ENCODE results near the gene RBKS. TPM values are rescaled to one million over a fixed set of nuclear protein-coding genes. Genes with fewer than 3 reads are reported as not detected.
A peak's percentile ranks its signal among the peaks of the same experiment; 100 is the strongest.
"Not testable (repeated sequence)": the region's sequence is repeated elsewhere in the genome, so short reads cannot be mapped to it uniquely, and the experiment has no call there.

RBKS gene
- total RNA-seq, 4 donors from 2014 or later, result 2.1 to 12.3 (median 4.8) TPM

- no peak for TF ChIP-seq CTCF (IDR thresholded peaks at IDR 0.05)
- peak; percentile 90 for ATAC-seq (ENCODE audit: low FRiP score)
- DNase-seq (ENCODE audit: low spot score), result peak; percentile 91
These were observed 118.4 kb downstream of the RBKS start, which contains the start of gene MRPL33 for GRCh38 chr2:27771548-27772335. Gene MRPL33 (plus strand): TSS chr2:27771719. CDS start chr2:27771778, 59 bp downstream.

GRCh38 chr2:27771202-27771547 lies 119.0 kb downstream of the RBKS start:
- no peak for TF ChIP-seq CTCF (IDR thresholded peaks at IDR 0.05)
- DNase-seq (ENCODE audit: low spot score) (no peak), ATAC-seq (ENCODE audit: low FRiP score) (peak; percentile 11)

GRCh38 chr2:27766287-27766661 lies 123.9 kb downstream of the RBKS start:
- no peak for ATAC-seq (ENCODE audit: low FRiP score)
- DNase-seq (ENCODE audit: low spot score), result no peak
- TF ChIP-seq CTCF (IDR thresholded peaks at IDR 0.05), result no peak

GRCh38 chr2:27765621-27766286 lies 124.4 kb downstream of the RBKS start:
- DNase-seq (ENCODE audit: low spot score), result no peak
- TF ChIP-seq CTCF (IDR thresholded peaks at IDR 0.05), result no peak
- peak; percentile 68 for ATAC-seq (ENCODE audit: low FRiP score)

- not testable (repeated sequence) for ATAC-seq (ENCODE audit: low FRiP score); DNase-seq (ENCODE audit: low spot score)
These were observed 125.7 kb downstream of the RBKS start for GRCh38 chr2:27764526-27764925.

- TF ChIP-seq CTCF (IDR thresholded peaks at IDR 0.05), result no peak
These were observed 126.3 kb downstream of the RBKS start for GRCh38 chr2:27763907-27764267.

GRCh38 chr2:27762951-27763906 lies 127.0 kb downstream of the RBKS start:
- no peak for TF ChIP-seq CTCF (IDR thresholded peaks at IDR 0.05)
- no peak for DNase-seq (ENCODE audit: low spot score)
- ATAC-seq (ENCODE audit: low FRiP score), result peak; percentile 31

More at GRCh38 chr2:27763907-27764267, 126.3 kb downstream of the RBKS start:
- ATAC-seq (ENCODE audit: low FRiP score) (no peak), DNase-seq (ENCODE audit: low spot score) (no peak)

All from omental fat pad (tissue), 4 donors.